Measurements from ENCODE around the gene ECSIT.

- no peak for TF ChIP-seq POLR2A (IDR thresholded peaks at IDR 0.05)
- no peak for TF ChIP-seq CTCF (IDR thresholded peaks at IDR 0.05 in 8 of 11, conservative IDR thresholded peaks at IDR 0.05 in 3 of 11)
- no peak for TF ChIP-seq POLR2AphosphoS5 (IDR thresholded peaks at IDR 0.05)
These were observed 49.6 kb downstream of the ECSIT start for GRCh38 chr19:11479090-11479897.
